BE2C (cell line): ENCODE measurements around the gene CEP85L.
A peak's percentile ranks its signal among the peaks of the same experiment; 100 is the strongest.

Experiments used
- DNase-seq: peaks from one replicate; pipeline ENCODE4 v3.0.0-alpha.2; 2020
- H3K27me3 ChIP-seq: fragments of 250-450 bp; sonication (Bioruptor Pico); 2 replicates; pipeline ENCODE4 v1.5.1; 2020; ENCODE audit warnings: mild to moderate bottlenecking
- H3K36me3 ChIP-seq: fragments of 250-450 bp; sonication (Bioruptor Pico); 2 replicates; pipeline ENCODE4 v1.5.1; 2020; ENCODE audit warnings: mild to moderate bottlenecking
- H3K4me1 ChIP-seq: fragments of 250-450 bp; sonication (Bioruptor Pico); 2 replicates; pipeline ENCODE4 v1.5.1; 2020
- H3K4me3 ChIP-seq: 2 replicates; pipeline ENCODE4 v1.5.1; 2011; ENCODE audit warnings: low read depth, low read length
- H3K9me3 ChIP-seq: fragments of 250-450 bp; sonication (Bioruptor Pico); 2 replicates; pipeline ENCODE4 v1.5.1; 2020
- TF ChIP-seq, protein P1 (sequence below): IDR thresholded peaks from 2 replicates; pipeline ENCODE4 v1.5.1; 2012; ENCODE audit warnings: mild to moderate bottlenecking, low read depth, low read length

Gene CEP85L

DNA sequence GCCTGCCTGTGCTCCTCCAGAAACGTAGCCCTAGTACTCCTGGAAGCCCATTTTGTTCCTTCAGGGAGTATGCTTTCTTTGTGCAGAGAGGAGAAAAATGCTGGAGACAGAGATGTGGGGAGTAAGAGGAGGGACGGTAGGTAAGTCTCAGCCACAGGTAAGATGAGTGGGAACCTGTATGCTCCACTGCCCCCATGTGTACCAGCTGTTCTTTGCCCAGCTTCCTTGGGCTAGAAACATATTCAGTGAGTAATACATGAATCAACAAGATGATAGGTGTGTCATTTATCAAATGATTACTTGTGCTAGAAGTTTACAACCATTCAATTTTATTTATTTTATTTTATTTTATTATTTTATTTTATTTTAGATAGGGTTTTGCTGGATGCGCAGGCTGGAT, 13.6 kb upstream of the CEP85L start:
- no peak overlapping the region for H3K4me3 ChIP-seq
- DNase-seq, result no peak
- peaks cover 18% of the 10 kb centered on the region for H3K4me1 ChIP-seq
- TF ChIP-seq, protein P1, sequence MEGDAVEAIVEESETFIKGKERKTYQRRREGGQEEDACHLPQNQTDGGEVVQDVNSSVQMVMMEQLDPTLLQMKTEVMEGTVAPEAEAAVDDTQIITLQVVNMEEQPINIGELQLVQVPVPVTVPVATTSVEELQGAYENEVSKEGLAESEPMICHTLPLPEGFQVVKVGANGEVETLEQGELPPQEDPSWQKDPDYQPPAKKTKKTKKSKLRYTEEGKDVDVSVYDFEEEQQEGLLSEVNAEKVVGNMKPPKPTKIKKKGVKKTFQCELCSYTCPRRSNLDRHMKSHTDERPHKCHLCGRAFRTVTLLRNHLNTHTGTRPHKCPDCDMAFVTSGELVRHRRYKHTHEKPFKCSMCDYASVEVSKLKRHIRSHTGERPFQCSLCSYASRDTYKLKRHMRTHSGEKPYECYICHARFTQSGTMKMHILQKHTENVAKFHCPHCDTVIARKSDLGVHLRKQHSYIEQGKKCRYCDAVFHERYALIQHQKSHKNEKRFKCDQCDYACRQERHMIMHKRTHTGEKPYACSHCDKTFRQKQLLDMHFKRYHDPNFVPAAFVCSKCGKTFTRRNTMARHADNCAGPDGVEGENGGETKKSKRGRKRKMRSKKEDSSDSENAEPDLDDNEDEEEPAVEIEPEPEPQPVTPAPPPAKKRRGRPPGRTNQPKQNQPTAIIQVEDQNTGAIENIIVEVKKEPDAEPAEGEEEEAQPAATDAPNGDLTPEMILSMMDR, result no peak
- no peaks in the 10 kb centered on the region for H3K27me3 ChIP-seq
- H3K9me3 ChIP-seq, result no peaks in the 10 kb centered on the region
- no peaks in the 10 kb centered on the region for H3K36me3 ChIP-seq

DNA sequence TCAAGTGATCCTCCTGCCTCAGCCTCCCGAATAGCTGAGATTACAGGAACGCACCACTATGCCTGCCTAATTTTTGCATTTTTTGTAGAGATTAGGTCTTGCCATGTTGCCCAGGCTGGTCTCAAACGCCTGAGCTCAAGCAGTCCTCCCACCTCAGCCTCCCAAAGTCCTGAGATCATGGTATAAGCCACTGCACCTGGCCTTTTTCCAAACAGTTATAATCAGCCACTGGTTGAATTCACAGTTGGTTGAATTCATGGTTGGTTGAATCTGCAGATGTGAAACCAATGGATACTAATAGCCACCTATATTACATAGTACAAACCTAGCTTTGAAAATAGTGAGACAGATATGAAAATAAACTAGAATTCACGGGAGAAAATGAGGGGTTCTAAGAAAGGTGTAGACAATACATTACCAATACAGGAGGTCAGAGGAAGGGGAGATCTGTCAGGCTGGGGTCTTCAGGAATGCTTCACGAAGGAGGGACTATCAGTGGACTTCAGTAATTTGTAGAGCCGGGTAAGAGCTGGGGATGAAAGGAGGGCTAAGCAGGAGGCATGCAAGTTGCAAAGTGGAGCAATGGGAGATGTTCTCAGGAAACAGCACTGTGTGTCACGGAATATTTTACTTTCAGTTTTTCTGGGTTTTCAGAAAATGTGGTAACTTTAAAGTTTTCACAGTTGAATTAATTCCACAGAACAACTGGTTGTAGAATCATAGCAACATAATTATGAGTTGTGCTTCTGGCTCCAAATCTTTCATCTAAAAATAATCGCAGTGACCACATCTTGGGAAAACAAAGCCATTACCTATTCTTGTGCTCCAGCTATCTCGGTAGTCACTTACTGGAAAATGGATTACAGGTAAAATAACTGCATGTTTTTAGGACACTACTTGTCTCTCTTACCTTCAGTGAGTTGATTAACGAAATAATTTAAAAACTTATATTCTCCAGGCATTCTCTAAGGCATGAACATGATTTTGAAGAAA, 12.9 kb upstream of the CEP85L start:
- no peaks in the 10 kb centered on the region for H3K9me3 ChIP-seq
- H3K4me1 ChIP-seq, result peaks cover 20% of the 10 kb centered on the region
- DNase-seq, result no peak
- H3K36me3 ChIP-seq, result no peaks in the 10 kb centered on the region
- TF ChIP-seq, protein P1, result no peak
- H3K27me3 ChIP-seq, result no peaks in the 10 kb centered on the region
- no peak overlapping the region for H3K4me3 ChIP-seq

DNA sequence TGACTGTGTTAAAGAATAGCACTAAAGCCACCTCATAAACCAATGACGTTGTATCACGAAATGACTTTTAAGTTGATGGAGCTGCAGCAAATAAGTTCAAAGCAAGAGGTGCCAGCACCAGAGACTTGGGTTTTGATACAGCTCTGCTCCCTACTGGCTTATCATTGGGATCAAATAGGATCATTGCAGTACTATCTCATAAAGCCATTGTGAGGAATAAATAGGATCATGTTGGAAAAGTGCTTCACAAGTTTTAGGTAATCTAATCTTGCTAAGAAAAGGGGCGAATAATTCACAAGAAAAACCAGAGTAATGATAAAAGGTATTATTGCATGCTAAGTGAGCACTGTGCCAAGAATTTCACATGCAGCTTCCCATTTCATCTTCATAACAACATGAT, 10.4 kb upstream of the CEP85L start:
- TF ChIP-seq, protein P1, result no peak
- Histone ChIP-seq H3K36me3 (no peaks in the 10 kb centered on the region), H3K27me3 (no peaks in the 10 kb centered on the region), H3K9me3 (no peaks in the 10 kb centered on the region), H3K4me3 (no peak overlapping the region), H3K4me1 (peaks cover 6% of the 10 kb centered on the region)
- no peak for DNase-seq

DNA sequence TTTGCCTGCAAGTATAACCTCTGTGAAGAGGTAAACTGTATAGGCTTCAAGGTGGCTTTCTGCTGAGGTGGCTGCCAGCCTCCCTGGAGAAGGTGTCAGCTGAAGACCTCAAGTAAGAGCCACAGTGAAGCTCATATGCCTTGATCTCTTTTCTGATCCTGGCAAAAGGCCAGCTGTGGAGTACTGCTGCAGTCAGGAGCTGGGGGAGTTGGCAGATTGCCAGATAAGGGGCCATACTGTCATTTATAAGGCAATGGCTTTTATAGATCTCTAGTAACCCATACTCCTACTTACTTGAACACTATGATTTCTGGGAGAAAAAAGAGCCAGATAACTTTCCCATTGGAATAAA, 8.8 kb upstream of the CEP85L start:
- TF ChIP-seq, protein P1, result no peak
- Histone ChIP-seq H3K9me3 (no peaks in the 10 kb centered on the region), H3K4me3 (0 out of 2 replicates have a peak overlapping the region, but pooled peaks have one; percentile 15), H3K36me3 (no peaks in the 10 kb centered on the region), H3K27me3 (no peaks in the 10 kb centered on the region), H3K4me1 (peaks cover 6% of the 10 kb centered on the region)
- DNase-seq, result peak; percentile 96

DNA sequence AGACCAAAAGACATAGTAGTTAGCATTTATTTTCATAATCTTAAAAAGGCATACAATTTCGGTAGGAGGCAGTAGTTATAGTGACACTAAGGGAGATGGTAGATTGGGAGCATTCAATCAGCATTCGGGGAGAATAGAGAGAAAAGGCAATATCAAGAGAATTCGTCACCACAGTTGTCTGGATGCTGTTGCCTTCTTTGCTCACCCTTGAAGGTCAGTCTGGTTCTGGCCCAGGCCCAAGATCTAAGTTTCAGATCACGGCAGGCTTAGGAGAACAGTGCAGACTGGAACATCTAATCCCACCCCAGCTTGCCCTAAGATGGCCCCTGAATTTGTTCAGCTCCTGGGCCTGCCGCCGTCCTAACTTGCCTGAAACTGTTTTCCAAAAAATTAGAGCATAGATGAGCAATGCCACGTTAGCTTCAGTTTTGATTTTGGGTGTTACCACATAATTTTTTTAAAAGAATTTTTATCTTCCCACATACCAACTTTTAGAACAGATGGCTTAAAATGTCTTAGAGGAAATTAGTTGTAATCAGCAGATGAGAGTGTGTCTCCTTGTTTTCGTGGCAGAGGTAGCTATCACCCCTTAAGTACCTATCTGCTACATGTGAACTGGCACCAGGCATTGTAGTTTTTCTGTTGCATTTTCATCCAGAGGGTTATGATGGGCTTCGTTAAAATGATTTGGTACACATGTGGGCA, 8.3 kb upstream of the CEP85L start:
- DNase-seq, result peak; percentile 61
- Histone ChIP-seq H3K36me3 (no peaks in the 10 kb centered on the region), H3K4me1 (peaks cover 6% of the 10 kb centered on the region), H3K4me3 (peak overlapping the region; percentile 15; the same call in 1 of the 2 replicates), H3K27me3 (no peaks in the 10 kb centered on the region), H3K9me3 (no peaks in the 10 kb centered on the region)
- TF ChIP-seq, protein P1, result peak; percentile 37; the same call in 1 of the 2 replicates
